Suprapubic skin (tissue), 3 donors: ENCODE measurements around the gene SNUPN.

Source experiments
- POLR2A ChIP-seq, 2 donors: fragments of 450-650 bp; IDR thresholded peaks; one replicate each; pipeline ENCODE4 v1.6.1; 2017; ENCODE audit warnings: antibody characterized with exemption in 2 of 2, mild to moderate bottlenecking in 2 of 2, moderate library complexity in 2 of 2
- TF ChIP-seq, protein P1 (sequence below), 2 donors: fragments of 200-600 bp in 1 of 2; fragments of 450-650 bp in 1 of 2; sonication (generic) in 1 of 2; IDR thresholded peaks; one replicate each; pipeline ENCODE4 v1.5.1; 2016 to 2019; ENCODE audit warnings: antibody characterized with exemption in 2 of 2, mild to moderate bottlenecking in 1 of 2, moderate library complexity in 1 of 2

DNA sequence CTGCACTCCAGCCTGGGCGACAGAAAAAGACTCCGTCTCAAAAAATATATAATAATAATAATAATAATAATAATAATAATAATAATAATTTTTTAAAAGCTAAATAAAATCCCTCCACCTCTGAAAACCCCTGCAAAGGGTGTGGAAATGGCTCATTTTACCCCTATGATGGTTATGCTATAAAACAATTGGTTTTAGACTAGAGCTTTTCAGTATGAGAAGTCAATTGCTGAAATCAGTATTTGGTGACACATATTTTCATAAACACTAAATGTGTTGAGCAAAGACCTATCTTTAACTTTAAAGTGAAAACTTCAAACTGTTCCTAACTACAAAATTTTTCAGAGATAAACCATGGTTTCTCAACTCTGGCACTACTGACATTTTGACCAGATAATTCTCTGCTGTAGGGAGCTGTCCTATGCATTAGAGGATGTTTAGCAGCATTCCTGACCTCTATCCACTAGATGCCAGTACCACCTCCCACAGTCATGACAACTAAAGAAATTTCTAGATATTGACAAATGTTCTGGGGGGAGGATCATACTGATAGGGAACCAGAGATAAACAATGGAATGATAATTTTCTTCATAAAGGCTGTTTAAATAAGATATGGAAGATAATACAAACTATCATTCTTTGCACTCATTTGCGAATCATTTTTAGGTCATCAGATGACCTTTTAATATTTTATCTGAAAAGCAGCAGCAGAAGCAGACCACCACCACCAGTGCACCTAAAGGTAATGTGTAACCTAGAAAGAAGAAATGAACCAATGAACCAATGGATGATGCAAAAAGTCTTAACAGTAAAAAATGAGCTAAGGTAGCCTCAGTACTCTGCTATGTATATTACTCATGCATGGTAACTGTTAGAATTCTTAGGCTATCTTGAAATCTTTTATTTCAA, 60.2 kb downstream of the SNUPN start:
- TF ChIP-seq, protein P1, sequence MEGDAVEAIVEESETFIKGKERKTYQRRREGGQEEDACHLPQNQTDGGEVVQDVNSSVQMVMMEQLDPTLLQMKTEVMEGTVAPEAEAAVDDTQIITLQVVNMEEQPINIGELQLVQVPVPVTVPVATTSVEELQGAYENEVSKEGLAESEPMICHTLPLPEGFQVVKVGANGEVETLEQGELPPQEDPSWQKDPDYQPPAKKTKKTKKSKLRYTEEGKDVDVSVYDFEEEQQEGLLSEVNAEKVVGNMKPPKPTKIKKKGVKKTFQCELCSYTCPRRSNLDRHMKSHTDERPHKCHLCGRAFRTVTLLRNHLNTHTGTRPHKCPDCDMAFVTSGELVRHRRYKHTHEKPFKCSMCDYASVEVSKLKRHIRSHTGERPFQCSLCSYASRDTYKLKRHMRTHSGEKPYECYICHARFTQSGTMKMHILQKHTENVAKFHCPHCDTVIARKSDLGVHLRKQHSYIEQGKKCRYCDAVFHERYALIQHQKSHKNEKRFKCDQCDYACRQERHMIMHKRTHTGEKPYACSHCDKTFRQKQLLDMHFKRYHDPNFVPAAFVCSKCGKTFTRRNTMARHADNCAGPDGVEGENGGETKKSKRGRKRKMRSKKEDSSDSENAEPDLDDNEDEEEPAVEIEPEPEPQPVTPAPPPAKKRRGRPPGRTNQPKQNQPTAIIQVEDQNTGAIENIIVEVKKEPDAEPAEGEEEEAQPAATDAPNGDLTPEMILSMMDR (IDR thresholded peaks at IDR 0.05) = no peak
- no peak for TF ChIP-seq POLR2A (IDR thresholded peaks at IDR 0.05)
